DOHH2 (cell line): ENCODE measurements around the gene AAGAB.
"Not testable (repeated sequence)": the region's sequence is repeated elsewhere in the genome, so short reads cannot be mapped to it uniquely, and the experiment has no call there.

ENCODE experiments used
- H3F3A ChIP-seq: fragments of 200-600 bp; sonication (generic), shearing (Covaris generic); 2 replicates; pipeline ENCODE4 v1.6.0; 2016; ENCODE audit warnings: antibody characterized with exemption, mild to moderate bottlenecking; ENCODE audit not compliant: control insufficient read depth, insufficient read depth
- H3K27ac ChIP-seq: fragments of 200-600 bp; sonication (generic); 2 replicates; pipeline ENCODE4 v1.5.1; 2014; ENCODE audit warnings: low read depth, mild to moderate bottlenecking, low read length, moderate library complexity
- H3K27me3 ChIP-seq: fragments of 200-600 bp; sonication (generic); 2 replicates; pipeline ENCODE4 v1.6.1; 2014; ENCODE audit warnings: mild to moderate bottlenecking, low read length, mixed read lengths; ENCODE audit not compliant: control insufficient read depth
- H3K36me3 ChIP-seq: fragments of 200-600 bp; sonication (generic); 2 replicates; pipeline ENCODE4 v1.6.1; 2014; ENCODE audit warnings: mild to moderate bottlenecking, low read length, moderate library complexity, mixed read lengths; ENCODE audit not compliant: control insufficient read depth
- H3K4me1 ChIP-seq: fragments of 200-600 bp; sonication (generic); 2 replicates; pipeline ENCODE4 v1.6.1; 2014; ENCODE audit warnings: mild to moderate bottlenecking, low read length, mixed read lengths; ENCODE audit not compliant: control insufficient read depth
- H3K4me2 ChIP-seq: fragments of 200-600 bp; sonication (generic); 2 replicates; pipeline ENCODE4 v1.6.0; 2014; ENCODE audit warnings: mild to moderate bottlenecking, low read length, moderate library complexity
- H3K4me3 ChIP-seq: fragments of 200-600 bp; sonication (generic); 2 replicates; pipeline ENCODE4 v1.5.1; 2014; ENCODE audit warnings: mild to moderate bottlenecking, low read length, mixed read lengths
- H3K79me2 ChIP-seq: fragments of 200-600 bp; sonication (generic); 2 replicates; pipeline ENCODE4 v1.6.1; 2014; ENCODE audit warnings: mild to moderate bottlenecking, low read length, mixed read lengths; ENCODE audit not compliant: control insufficient read depth
- H3K9me2 ChIP-seq: fragments of 200-600 bp; sonication (generic); replicated peaks from 2 replicates; pipeline ENCODE4 v1.6.1; 2014; ENCODE audit warnings: mild to moderate bottlenecking, low read length, mixed read lengths; ENCODE audit not compliant: control insufficient read depth
- H3K9me3 ChIP-seq: fragments of 200-600 bp; sonication (generic); 2 replicates; pipeline ENCODE4 v1.6.1; 2014; ENCODE audit warnings: antibody characterized with exemption, low read length, mixed read lengths; ENCODE audit not compliant: control insufficient read depth, insufficient read depth
- H4K20me1 ChIP-seq: fragments of 200-600 bp; sonication (generic); 2 replicates; pipeline ENCODE4 v1.6.0; 2014; ENCODE audit warnings: low read depth, mild to moderate bottlenecking, antibody characterized with exemption, low read length, moderate library complexity; ENCODE audit not compliant: control insufficient read depth, insufficient read depth
- CTCF ChIP-seq: fragments of 200-600 bp; sonication (generic); IDR thresholded peaks from one replicate; pipeline ENCODE4 v1.5.1; 2014; ENCODE audit warnings: antibody characterized with exemption, mild to moderate bottlenecking, low read depth, low read length; ENCODE audit not compliant: poor library complexity, severe bottlenecking
- EZH2phosphoT487 ChIP-seq: fragments of 200-600 bp; sonication (generic); IDR thresholded peaks from 2 replicates; pipeline ENCODE4 v1.6.1; 2017; ENCODE audit warnings: borderline replicate concordance, mild to moderate bottlenecking, antibody characterized with exemption, low read length, moderate library complexity, mixed read lengths

Gene AAGAB

GRCh38 chr15:67251318-67251717 lies 3.1 kb downstream of the AAGAB start:
- Histone ChIP-seq H3K9me2 (no peaks in the 10 kb centered on the region), H3K9me3 (peaks cover 5% of the 10 kb centered on the region; the same call in 1 of the 2 replicates), H4K20me1 (0 out of 2 replicates have a peak, but pooled peaks cover 2% of the 10 kb centered on the region), H3K27ac (no peak overlapping the region), H3K4me3 (no peak overlapping the region), H3K36me3 (peaks cover 16% of the 10 kb centered on the region), H3K27me3 (peaks cover 3% of the 10 kb centered on the region; the same call in 1 of the 2 replicates), H3K4me1 (peaks cover 24% of the 10 kb centered on the region), H3K79me2 (peaks cover 74% of the 10 kb centered on the region), H3K4me2 (no peak overlapping the region), H3F3A (peaks cover 3% of the 10 kb centered on the region; the same call in 1 of the 2 replicates)
- no peak for TF ChIP-seq EZH2phosphoT487
- TF ChIP-seq CTCF, result no peak

GRCh38 chr15:67249830-67250229 lies 4.6 kb downstream of the AAGAB start:
- H3K9me3 ChIP-seq, result peaks cover 5% of the 10 kb centered on the region; the same call in 1 of the 2 replicates
- H3K9me2 ChIP-seq, result no peaks in the 10 kb centered on the region
- H3K4me2 ChIP-seq, result no peak overlapping the region
- no peak for TF ChIP-seq CTCF
- no peak for TF ChIP-seq EZH2phosphoT487
- H3K4me1 ChIP-seq, result peaks cover 17% of the 10 kb centered on the region
- no peak overlapping the region for H3K4me3 ChIP-seq
- no peaks in the 10 kb centered on the region for H3F3A ChIP-seq
- peaks cover 26% of the 10 kb centered on the region for H3K36me3 ChIP-seq
- peaks cover under 1% of the 10 kb centered on the region; the same call in 1 of the 2 replicates for H3K27me3 ChIP-seq
- 0 out of 2 replicates have a peak, but pooled peaks cover 2% of the 10 kb centered on the region for H4K20me1 ChIP-seq
- H3K27ac ChIP-seq, result no peak overlapping the region
- H3K79me2 ChIP-seq, result peaks cover 89% of the 10 kb centered on the region

- H3K79me2 ChIP-seq, result peaks cover 93% of the 10 kb centered on the region
- no peak overlapping the region for H3K4me3 ChIP-seq
- no peaks in the 10 kb centered on the region for H3F3A ChIP-seq
- H3K9me3 ChIP-seq, result peaks cover 5% of the 10 kb centered on the region; the same call in 1 of the 2 replicates
- TF ChIP-seq EZH2phosphoT487, result no peak
- TF ChIP-seq CTCF, result no peak
- H3K27me3 ChIP-seq, result no peaks in the 10 kb centered on the region
- H3K4me2 ChIP-seq, result no peak overlapping the region
- peaks cover 14% of the 10 kb centered on the region for H3K4me1 ChIP-seq
- no peak overlapping the region for H3K27ac ChIP-seq
- H3K9me2 ChIP-seq, result no peaks in the 10 kb centered on the region
- H4K20me1 ChIP-seq, result 0 out of 2 replicates have a peak, but pooled peaks cover 2% of the 10 kb centered on the region
- peaks cover 26% of the 10 kb centered on the region for H3K36me3 ChIP-seq
Measured at GRCh38 chr15:67248011-67248505, 6.4 kb downstream of the AAGAB start.

- not testable (repeated sequence) for H3K27me3 ChIP-seq, H3K9me3 ChIP-seq, H3F3A ChIP-seq, H3K4me3 ChIP-seq, H3K4me2 ChIP-seq, H3K27ac ChIP-seq, H3K9me2 ChIP-seq, H4K20me1 ChIP-seq
- peaks cover 28% of the 10 kb centered on the region for H3K36me3 ChIP-seq
- H3K4me1 ChIP-seq, result peaks cover 16% of the 10 kb centered on the region
- peaks cover 91% of the 10 kb centered on the region for H3K79me2 ChIP-seq
Measured at GRCh38 chr15:67246606-67247005, 7.9 kb downstream of the AAGAB start.
